Endothelial cell of umbilical vein (primary cell): ENCODE measurements around the gene PTBP3.

Source experiments
- EZH2 ChIP-seq: IDR thresholded peaks from 2 replicates; pipeline ENCODE4 v1.6.1; 2012; ENCODE audit warnings: borderline replicate concordance, low read depth, mild to moderate bottlenecking, moderate library complexity, low read length, inconsistent platforms; ENCODE audit not compliant: severe bottlenecking
- POLR2A ChIP-seq: IDR thresholded peaks from 2 replicates; pipeline ENCODE4 v1.6.1; 2012; ENCODE audit warnings: low read depth, mild to moderate bottlenecking, control low read depth, low read length
- POLR2AphosphoS5 ChIP-seq: IDR thresholded peaks from 2 replicates; pipeline ENCODE4 v1.6.1; 2012; ENCODE audit warnings: low read depth, mild to moderate bottlenecking, control low read depth, low read length, moderate library complexity; ENCODE audit not compliant: insufficient read depth
- TF ChIP-seq, protein P1 (sequence below), 2 donors: IDR thresholded peaks; 1 replicate in 1 of 2; 2 replicates in 1 of 2; pipeline ENCODE4 v1.5.1; 2011; ENCODE audit warnings: low read length in 2 of 2, mild to moderate bottlenecking in 2 of 2, moderate library complexity in 2 of 2, control low read depth in 1 of 2, inconsistent platforms in 1 of 2, low read depth in 1 of 2; ENCODE audit not compliant: insufficient read depth in 1 of 2; ENCODE audit errors: extremely low read depth in 1 of 2

DNA sequence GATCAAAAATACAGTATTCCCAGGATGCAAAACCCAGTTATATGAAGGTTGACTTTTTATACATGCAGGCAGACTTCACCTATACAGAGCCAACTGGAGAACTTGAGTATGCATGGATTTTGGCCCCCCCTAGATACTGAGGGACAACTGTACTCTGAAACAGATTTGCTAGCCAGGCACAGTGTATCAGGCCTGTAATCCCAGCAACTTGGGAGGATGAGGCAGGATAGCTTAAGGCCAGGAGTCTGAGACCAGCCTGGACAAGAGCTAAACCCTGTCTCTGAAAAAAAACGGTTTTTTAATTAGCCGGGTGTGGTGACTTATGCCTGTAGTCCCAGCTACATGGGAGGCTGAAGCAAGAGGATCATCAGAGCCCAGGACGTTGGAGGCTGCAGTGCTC is 21.9 kb downstream of the PTBP3 start:
- TF ChIP-seq, protein P1, sequence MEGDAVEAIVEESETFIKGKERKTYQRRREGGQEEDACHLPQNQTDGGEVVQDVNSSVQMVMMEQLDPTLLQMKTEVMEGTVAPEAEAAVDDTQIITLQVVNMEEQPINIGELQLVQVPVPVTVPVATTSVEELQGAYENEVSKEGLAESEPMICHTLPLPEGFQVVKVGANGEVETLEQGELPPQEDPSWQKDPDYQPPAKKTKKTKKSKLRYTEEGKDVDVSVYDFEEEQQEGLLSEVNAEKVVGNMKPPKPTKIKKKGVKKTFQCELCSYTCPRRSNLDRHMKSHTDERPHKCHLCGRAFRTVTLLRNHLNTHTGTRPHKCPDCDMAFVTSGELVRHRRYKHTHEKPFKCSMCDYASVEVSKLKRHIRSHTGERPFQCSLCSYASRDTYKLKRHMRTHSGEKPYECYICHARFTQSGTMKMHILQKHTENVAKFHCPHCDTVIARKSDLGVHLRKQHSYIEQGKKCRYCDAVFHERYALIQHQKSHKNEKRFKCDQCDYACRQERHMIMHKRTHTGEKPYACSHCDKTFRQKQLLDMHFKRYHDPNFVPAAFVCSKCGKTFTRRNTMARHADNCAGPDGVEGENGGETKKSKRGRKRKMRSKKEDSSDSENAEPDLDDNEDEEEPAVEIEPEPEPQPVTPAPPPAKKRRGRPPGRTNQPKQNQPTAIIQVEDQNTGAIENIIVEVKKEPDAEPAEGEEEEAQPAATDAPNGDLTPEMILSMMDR (IDR thresholded peaks at IDR 0.05; ENCODE audit: extremely low read depth in 1 of 2, insufficient read depth in 1 of 2, low read depth in 1 of 2, low read length in 2 of 2) = no peak
- TF ChIP-seq EZH2 (no peak), POLR2A (no peak), POLR2AphosphoS5 (no peak)
